IMR-90 (cell line): ENCODE data around the gene KCNIP1.
A peak's percentile ranks its signal among the peaks of the same experiment; 100 is the strongest.

ENCODE experiments used
- NFE2L2 ChIP-seq: fragments of 150-350 bp; IDR thresholded peaks from 2 replicates; pipeline ENCODE4 v1.6.1; 2016; ENCODE audit warnings: low read depth, mild to moderate bottlenecking, low read length
- POLR2A ChIP-seq: IDR thresholded peaks from 2 replicates; pipeline ENCODE4 v1.6.1; 2012; ENCODE audit warnings: mild to moderate bottlenecking, low read depth, low read length
- RAD21 ChIP-seq: IDR thresholded peaks from 2 replicates; pipeline ENCODE4 v1.6.1; 2012; ENCODE audit warnings: low read length, improper control_type of control experiment
- RFX5 ChIP-seq: IDR thresholded peaks from 2 replicates; pipeline ENCODE4 v1.8.0; 2012; ENCODE audit warnings: low read depth, mild to moderate bottlenecking, low read length, moderate library complexity
- TF ChIP-seq, protein P1 (sequence below): conservative IDR thresholded peaks from 2 replicates; pipeline ENCODE4 v1.5.1; 2012; ENCODE audit warnings: mild to moderate bottlenecking, low read depth, low read length, improper control_type of control experiment

DNA sequence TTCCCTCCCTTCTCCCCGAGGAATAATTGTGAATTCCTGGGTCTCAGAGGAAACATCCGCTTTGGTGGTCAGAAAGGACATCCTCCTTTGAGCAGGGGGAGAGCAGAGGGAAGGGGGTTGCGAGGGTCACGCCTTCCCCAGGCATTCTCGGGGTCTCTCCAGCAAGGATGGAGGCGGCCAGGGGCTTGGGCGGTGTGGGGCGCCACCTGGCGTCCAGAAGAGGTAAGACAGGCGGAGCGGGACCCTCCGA is 129.1 kb downstream of the KCNIP1 start:
- TF ChIP-seq, protein P1, sequence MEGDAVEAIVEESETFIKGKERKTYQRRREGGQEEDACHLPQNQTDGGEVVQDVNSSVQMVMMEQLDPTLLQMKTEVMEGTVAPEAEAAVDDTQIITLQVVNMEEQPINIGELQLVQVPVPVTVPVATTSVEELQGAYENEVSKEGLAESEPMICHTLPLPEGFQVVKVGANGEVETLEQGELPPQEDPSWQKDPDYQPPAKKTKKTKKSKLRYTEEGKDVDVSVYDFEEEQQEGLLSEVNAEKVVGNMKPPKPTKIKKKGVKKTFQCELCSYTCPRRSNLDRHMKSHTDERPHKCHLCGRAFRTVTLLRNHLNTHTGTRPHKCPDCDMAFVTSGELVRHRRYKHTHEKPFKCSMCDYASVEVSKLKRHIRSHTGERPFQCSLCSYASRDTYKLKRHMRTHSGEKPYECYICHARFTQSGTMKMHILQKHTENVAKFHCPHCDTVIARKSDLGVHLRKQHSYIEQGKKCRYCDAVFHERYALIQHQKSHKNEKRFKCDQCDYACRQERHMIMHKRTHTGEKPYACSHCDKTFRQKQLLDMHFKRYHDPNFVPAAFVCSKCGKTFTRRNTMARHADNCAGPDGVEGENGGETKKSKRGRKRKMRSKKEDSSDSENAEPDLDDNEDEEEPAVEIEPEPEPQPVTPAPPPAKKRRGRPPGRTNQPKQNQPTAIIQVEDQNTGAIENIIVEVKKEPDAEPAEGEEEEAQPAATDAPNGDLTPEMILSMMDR = peak; percentile 88
- TF ChIP-seq POLR2A = no peak
- peak; percentile 73 for TF ChIP-seq RAD21
- no peak for TF ChIP-seq RFX5
- TF ChIP-seq NFE2L2 = no peak
